ENCODE data around the gene ZPBP2. TPM values are rescaled to one million over a fixed set of nuclear protein-coding genes. Genes with fewer than 3 reads are reported as not detected.
A peak's percentile ranks its signal among the peaks of the same experiment; 100 is the strongest.

Gene ZPBP2
- total and polyA plus RNA-seq, 2 of the 13 experiments (the other 11 are each of a cell fraction or from before 2014, with no cell fraction given): not detected

DNA sequence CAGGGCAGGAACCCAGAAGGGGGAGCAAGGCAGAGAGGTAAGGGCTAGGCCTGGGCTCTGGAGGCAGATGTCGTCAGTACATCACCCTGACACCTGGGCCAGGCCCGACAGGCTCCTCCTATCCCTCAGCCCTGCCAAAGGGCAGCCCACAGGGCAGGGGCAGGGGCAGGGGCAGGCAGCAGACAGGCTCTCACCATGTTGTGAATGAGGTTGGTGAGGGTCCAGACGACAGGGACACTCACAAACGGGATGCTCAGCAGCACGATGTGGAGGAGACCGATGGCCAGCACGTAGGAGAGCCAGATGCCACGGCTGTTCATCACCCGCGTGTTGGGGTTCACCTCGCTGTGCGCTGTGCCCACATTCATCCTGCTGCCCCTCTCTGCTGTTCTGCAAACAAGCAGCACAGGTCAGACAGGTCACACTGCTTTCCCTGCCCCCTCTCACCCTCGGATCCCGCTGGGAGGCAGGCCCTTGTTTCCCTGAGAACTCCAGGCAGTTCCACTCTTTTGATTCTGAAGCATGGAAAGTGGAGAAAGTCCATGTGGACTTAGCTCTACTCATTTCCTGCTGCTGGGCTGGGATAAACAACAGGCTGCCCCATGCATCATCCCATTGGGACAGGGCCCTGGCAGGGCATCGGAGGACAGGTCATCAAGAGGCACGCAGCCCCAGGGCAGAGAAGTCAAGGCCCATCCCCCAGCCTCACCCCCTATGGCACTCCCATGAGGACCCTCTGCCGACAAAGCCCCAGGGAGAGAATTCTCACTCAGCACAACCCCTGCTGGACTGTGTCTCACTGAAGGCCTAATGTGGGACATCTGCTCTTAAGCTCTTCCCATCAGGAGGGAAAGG is 56.1 kb downstream of the ZPBP2 start (continued):
- TF ChIP-seq, protein P1, sequence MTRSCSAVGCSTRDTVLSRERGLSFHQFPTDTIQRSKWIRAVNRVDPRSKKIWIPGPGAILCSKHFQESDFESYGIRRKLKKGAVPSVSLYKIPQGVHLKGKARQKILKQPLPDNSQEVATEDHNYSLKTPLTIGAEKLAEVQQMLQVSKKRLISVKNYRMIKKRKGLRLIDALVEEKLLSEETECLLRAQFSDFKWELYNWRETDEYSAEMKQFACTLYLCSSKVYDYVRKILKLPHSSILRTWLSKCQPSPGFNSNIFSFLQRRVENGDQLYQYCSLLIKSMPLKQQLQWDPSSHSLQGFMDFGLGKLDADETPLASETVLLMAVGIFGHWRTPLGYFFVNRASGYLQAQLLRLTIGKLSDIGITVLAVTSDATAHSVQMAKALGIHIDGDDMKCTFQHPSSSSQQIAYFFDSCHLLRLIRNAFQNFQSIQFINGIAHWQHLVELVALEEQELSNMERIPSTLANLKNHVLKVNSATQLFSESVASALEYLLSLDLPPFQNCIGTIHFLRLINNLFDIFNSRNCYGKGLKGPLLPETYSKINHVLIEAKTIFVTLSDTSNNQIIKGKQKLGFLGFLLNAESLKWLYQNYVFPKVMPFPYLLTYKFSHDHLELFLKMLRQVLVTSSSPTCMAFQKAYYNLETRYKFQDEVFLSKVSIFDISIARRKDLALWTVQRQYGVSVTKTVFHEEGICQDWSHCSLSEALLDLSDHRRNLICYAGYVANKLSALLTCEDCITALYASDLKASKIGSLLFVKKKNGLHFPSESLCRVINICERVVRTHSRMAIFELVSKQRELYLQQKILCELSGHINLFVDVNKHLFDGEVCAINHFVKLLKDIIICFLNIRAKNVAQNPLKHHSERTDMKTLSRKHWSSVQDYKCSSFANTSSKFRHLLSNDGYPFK (CRISPR knock-in tag; IDR thresholded peaks at IDR 0.05; ENCODE audit: borderline replicate concordance): peak; percentile 57; the same call in 1 of the 2 replicates
- TF ChIP-seq NFATC3 (CRISPR knock-in tag; IDR thresholded peaks at IDR 0.05): peak; percentile 95
- no peak for TF ChIP-seq FLYWCH1 (CRISPR knock-in tag; IDR thresholded peaks at IDR 0.05)
- TF ChIP-seq HIVEP1 (CRISPR knock-in tag; IDR thresholded peaks at IDR 0.05): peak; percentile 95
- peak; percentile 92 for TF ChIP-seq ZNF335 (CRISPR knock-in tag; IDR thresholded peaks at IDR 0.05)
- TF ChIP-seq ARNT (IDR thresholded peaks at IDR 0.05): no peak
- TF ChIP-seq HDAC6 (IDR thresholded peaks at IDR 0.05; ENCODE audit: low read depth, low read length): no peak
- TF ChIP-seq MAF1 (CRISPR knock-in tag; IDR thresholded peaks at IDR 0.05; ENCODE audit: borderline replicate concordance): no peak
- peak; percentile 94; the same call in 1 of the 2 replicates for TF ChIP-seq HMG20B (CRISPR knock-in tag; conservative IDR thresholded peaks at IDR 0.05)
- TF ChIP-seq ZNF660 (CRISPR knock-in tag; IDR thresholded peaks at IDR 0.05; ENCODE audit: borderline replicate concordance, low read depth): 0 out of 2 replicates have a peak, but pooled peaks have one; percentile 31
- no peak; the same call in 1 of the 2 replicates for TF ChIP-seq ZNF841 (CRISPR knock-in tag; IDR thresholded peaks at IDR 0.05; ENCODE audit: borderline replicate concordance)
- TF ChIP-seq ZNF296 (CRISPR knock-in tag; conservative IDR thresholded peaks at IDR 0.05): peak; percentile 71
- peak; percentile 29 for TF ChIP-seq HNRNPLL (IDR thresholded peaks at IDR 0.05; ENCODE audit: low read depth, low read length, poor library complexity, severe bottlenecking)
- TF ChIP-seq ZNF383 (CRISPR knock-in tag; IDR thresholded peaks at IDR 0.05; ENCODE audit: borderline replicate concordance): peak; percentile 78; the same call in 1 of the 2 replicates
- peak; percentile 81 for TF ChIP-seq ZNF652 (CRISPR knock-in tag; IDR thresholded peaks at IDR 0.05; ENCODE audit: borderline replicate concordance, low read depth)
- peak; percentile 88 for TF ChIP-seq SKI (IDR thresholded peaks at IDR 0.05; ENCODE audit: partially characterized antibody)
- peak; percentile 98 for TF ChIP-seq FOXK2 (IDR thresholded peaks at IDR 0.05)
- TF ChIP-seq ZNF619 (CRISPR knock-in tag; IDR thresholded peaks at IDR 0.05): peak; percentile 85
- TF ChIP-seq, protein P2, sequence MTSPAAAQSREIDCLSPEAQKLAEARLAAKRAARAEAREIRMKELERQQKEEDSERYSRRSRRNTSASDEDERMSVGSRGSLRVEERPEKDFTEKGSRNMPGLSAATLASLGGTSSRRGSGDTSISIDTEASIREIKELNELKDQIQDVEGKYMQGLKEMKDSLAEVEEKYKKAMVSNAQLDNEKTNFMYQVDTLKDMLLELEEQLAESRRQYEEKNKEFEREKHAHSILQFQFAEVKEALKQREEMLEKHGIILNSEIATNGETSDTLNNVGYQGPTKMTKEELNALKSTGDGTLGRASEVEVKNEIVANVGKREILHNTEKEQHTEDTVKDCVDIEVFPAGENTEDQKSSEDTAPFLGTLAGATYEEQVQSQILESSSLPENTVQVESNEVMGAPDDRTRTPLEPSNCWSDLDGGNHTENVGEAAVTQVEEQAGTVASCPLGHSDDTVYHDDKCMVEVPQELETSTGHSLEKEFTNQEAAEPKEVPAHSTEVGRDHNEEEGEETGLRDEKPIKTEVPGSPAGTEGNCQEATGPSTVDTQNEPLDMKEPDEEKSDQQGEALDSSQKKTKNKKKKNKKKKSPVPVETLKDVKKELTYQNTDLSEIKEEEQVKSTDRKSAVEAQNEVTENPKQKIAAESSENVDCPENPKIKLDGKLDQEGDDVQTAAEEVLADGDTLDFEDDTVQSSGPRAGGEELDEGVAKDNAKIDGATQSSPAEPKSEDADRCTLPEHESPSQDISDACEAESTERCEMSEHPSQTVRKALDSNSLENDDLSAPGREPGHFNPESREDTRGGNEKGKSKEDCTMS (CRISPR knock-in tag; conservative IDR thresholded peaks at IDR 0.05): no peak; the same call in 1 of the 2 replicates
- TF ChIP-seq ZNF20 (CRISPR knock-in tag; IDR thresholded peaks at IDR 0.05): no peak
- TF ChIP-seq SALL2 (CRISPR knock-in tag; IDR thresholded peaks at IDR 0.05): peak; percentile 59; the same call in 1 of the 2 replicates
- no peak for TF ChIP-seq GTF3A (CRISPR knock-in tag; conservative IDR thresholded peaks at IDR 0.05)
- no peak for TF ChIP-seq PAF1 (CRISPR knock-in tag; IDR thresholded peaks at IDR 0.05)
- no peak; the same call in 1 of the 2 replicates for TF ChIP-seq NR1H2 (CRISPR knock-in tag; IDR thresholded peaks at IDR 0.05; ENCODE audit: borderline replicate concordance, low read depth)
- no peak for TF ChIP-seq SIN3B (IDR thresholded peaks at IDR 0.05; ENCODE audit: low read length)
- TF ChIP-seq TBX3 (IDR thresholded peaks at IDR 0.05; ENCODE audit: borderline replicate concordance): 0 out of 2 replicates have a peak, but pooled peaks have one; percentile 30
- peak; percentile 97 for TF ChIP-seq ZNF232 (CRISPR knock-in tag; IDR thresholded peaks at IDR 0.05; ENCODE audit: borderline replicate concordance)
